ENCODE measurements around the gene ARIH1.
A peak's percentile ranks its signal among the peaks of the same experiment; 100 is the strongest.
"Not testable (repeated sequence)": the region's sequence is repeated elsewhere in the genome, so short reads cannot be mapped to it uniquely, and the experiment has no call there.

The ARIH1 gene

DNA sequence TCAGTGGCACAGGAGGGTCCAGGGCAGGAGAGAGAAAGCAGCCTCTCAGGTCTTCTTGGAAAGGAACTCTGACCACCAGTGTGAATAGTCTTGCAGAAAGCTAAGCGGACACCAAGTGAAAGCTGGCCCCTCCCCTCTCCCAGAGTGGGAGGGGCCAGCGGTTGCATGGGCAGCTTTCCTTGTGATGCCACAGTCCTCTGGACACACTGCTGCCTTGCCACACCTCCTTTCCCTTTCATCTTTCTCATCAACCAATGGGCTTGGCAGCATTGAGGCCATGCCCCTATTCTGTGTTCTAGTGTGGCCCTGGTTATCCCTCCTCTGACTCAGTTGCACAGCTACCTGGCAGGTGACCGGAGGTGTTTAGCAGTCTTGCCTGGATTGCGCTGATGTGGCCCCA lies 130.7 kb downstream of the ARIH1 start:
- peak in 1 of 2 experiments; percentile 4 for DNase-seq (ENCODE audit: low read depth in 1 of 2, low spot score in 1 of 2)
- in situ Hi-C loops (cut with HindIII; ENCODE audit: low pct_unique_long_range_greater_than_20kb, low sequenced_read_pairs): no loop called here

GRCh38 chr15:72608084-72608483 lies 134.0 kb downstream of the ARIH1 start:
- in situ Hi-C loops (cut with HindIII; ENCODE audit: low pct_unique_long_range_greater_than_20kb, low sequenced_read_pairs); DNase-seq (ENCODE audit: low read depth in 1 of 2, low spot score in 1 of 2): not testable (repeated sequence)

More for the DNA sequence above, 130.7 kb downstream of the ARIH1 start:
- no peak for TF ChIP-seq JUND (IDR thresholded peaks at IDR 0.05; ENCODE audit: low read depth)

DNA sequence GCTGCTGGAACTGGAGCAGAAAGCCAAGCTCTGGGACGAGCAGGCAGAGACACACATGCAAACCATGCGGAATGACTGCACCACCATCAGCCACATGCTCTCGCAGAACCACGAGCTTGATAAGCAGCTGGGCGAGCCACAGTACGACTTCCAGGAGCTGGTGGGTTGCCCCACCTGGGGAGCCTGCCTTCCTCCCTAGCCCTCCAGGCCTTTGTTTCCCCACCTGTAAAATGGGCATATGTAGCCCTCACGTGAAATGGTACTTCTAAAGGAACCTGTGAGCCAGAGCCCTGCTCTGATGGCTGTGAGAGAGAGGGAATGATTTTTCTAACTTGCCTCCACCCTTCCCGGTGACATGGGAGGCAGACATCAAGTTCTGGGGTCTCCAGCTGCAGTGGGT lies 135.7 kb downstream of the ARIH1 start:
- no peak for DNase-seq (ENCODE audit: low read depth in 1 of 2, low spot score in 1 of 2)
- no peak for TF ChIP-seq JUND (IDR thresholded peaks at IDR 0.05; ENCODE audit: low read depth)

GRCh38 chr15:72612324-72612723 lies 138.2 kb downstream of the ARIH1 start:
- DNase-seq (ENCODE audit: low read depth in 1 of 2, low spot score in 1 of 2); in situ Hi-C loops (cut with HindIII; ENCODE audit: low pct_unique_long_range_greater_than_20kb, low sequenced_read_pairs): not testable (repeated sequence)

More for the DNA sequence above, 135.7 kb downstream of the ARIH1 start:
- in situ Hi-C loops (cut with HindIII; ENCODE audit: low pct_unique_long_range_greater_than_20kb, low sequenced_read_pairs): no loop called here

GRCh38 chr15:72614810-72615532 lies 140.8 kb downstream of the ARIH1 start:
- TF ChIP-seq JUND (IDR thresholded peaks at IDR 0.05; ENCODE audit: low read depth): no peak
- in situ Hi-C loops (cut with HindIII; ENCODE audit: low pct_unique_long_range_greater_than_20kb, low sequenced_read_pairs): no loop called here
- no peak for DNase-seq (ENCODE audit: low read depth in 1 of 2, low spot score in 1 of 2)

GRCh38 chr15:72615533-72616233 lies 141.6 kb downstream of the ARIH1 start:
- in situ Hi-C loops (cut with HindIII; ENCODE audit: low pct_unique_long_range_greater_than_20kb, low sequenced_read_pairs): not testable (repeated sequence)

GRCh38 chr15:72616491-72617210 lies 142.5 kb downstream of the ARIH1 start:
- TF ChIP-seq JUND (IDR thresholded peaks at IDR 0.05; ENCODE audit: low read depth): no peak
- in situ Hi-C loops (cut with HindIII; ENCODE audit: low pct_unique_long_range_greater_than_20kb, low sequenced_read_pairs): no loop called here
- DNase-seq (ENCODE audit: low read depth in 1 of 2, low spot score in 1 of 2): no peak

More at GRCh38 chr15:72615533-72616233, 141.6 kb downstream of the ARIH1 start:
- DNase-seq (ENCODE audit: low read depth in 1 of 2, low spot score in 1 of 2): peak in 1 of 2 experiments; percentile 6

GRCh38 chr15:72623854-72624253 lies 149.7 kb downstream of the ARIH1 start:
- DNase-seq (ENCODE audit: low read depth in 1 of 2, low spot score in 1 of 2); in situ Hi-C loops (cut with HindIII; ENCODE audit: low pct_unique_long_range_greater_than_20kb, low sequenced_read_pairs): not testable (repeated sequence)

DNA sequence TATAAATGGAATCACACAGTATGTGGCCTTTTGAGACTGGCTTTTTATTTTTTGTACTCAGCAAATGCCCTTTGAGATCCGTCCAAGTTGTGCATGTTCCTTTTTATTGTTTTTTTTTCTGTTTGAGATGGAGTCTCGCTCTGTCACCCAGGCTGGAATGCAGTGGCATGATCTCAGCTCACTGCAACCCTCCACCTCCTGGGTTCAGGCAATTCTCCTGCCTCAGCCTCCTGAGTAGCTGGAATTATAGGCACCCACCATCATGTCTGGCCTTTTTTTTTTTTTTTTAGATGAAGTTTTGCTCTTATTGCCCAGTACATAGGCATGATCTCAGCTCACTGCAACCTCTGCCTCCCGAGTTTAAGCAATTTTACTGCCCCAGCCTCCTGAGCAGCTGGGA lies 152.0 kb downstream of the ARIH1 start:
- in situ Hi-C loops (cut with HindIII; ENCODE audit: low pct_unique_long_range_greater_than_20kb, low sequenced_read_pairs); DNase-seq (ENCODE audit: low read depth in 1 of 2, low spot score in 1 of 2): not testable (repeated sequence)

DNA sequence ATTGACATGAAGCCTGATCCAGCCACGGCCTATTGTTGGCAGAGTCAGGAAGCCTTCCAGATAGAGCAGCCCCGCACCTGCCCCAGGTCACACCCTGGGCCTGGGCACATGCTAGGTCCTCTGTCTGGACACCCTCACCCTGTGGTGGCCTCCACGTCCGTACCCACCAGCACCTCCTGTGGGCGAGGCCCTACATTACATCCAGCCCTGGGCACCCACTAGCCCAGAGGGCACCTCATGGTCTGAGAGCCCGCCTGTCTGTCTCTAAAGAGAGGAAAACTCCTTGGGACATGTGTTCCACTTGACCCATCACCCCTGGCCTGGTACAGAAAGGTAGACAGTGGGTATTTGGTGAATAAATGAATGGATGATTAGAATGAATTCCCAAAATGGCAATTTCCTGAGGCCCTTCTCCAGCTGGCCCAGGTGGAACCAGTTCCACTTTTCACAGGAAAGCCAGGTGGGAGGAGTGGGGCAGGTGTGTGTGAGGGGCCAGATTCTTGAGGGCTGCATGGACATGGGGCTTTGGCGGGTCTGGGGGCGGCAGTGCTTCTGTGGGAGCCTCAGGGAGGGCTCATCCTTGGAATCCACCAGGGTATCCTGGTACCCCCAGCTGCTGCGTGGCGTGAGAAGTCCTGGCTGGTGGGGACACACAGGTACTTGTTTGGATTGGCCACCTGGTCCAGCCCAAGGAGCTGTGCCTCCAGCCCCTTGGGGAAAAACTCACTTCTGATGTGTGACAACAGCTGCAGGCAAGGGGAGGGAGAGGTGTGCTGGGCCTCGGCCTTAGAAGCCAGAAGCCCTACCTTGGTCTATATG lies 154.3 kb downstream of the ARIH1 start:
- DNase-seq (ENCODE audit: low read depth in 1 of 2, low spot score in 1 of 2); in situ Hi-C loops (cut with HindIII; ENCODE audit: low pct_unique_long_range_greater_than_20kb, low sequenced_read_pairs): not testable (repeated sequence)

DNA sequence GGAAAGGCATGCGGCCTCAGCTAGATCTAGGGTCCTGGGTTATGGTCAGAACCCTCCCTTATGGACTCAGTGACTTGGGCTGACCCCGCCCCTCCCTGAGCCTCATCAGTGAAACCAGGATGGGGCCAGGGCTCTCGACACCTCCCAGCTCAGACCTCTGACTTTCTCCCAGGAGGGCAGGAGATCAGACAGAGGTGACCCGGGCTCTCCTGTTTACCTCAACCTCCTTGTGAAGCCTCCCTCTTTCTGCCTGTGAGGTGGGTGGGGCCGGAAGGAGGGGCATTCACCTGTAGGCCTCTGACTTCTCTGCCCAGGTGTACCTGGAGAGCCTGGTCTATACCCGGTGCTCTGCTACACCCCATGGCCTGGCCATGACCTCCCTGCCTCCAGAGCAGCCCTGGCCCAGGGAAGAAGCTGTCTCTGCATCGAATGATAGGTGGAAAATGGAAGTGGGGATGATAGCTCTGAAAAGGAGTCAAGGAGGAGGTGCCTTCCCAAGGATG lies 155.0 kb downstream of the ARIH1 start:
- in situ Hi-C loops (cut with HindIII; ENCODE audit: low pct_unique_long_range_greater_than_20kb, low sequenced_read_pairs); DNase-seq (ENCODE audit: low read depth in 1 of 2, low spot score in 1 of 2): not testable (repeated sequence)

GRCh38 chr15:72636519-72637282 lies 162.6 kb downstream of the ARIH1 start:
- in situ Hi-C loops (cut with HindIII; ENCODE audit: low pct_unique_long_range_greater_than_20kb, low sequenced_read_pairs): not testable (repeated sequence)
- DNase-seq (ENCODE audit: low read depth in 1 of 2, low spot score in 1 of 2): peak in 1 of 2 experiments; percentile 84

- in situ Hi-C loops (cut with HindIII; ENCODE audit: low pct_unique_long_range_greater_than_20kb, low sequenced_read_pairs); DNase-seq (ENCODE audit: low read depth in 1 of 2, low spot score in 1 of 2): not testable (repeated sequence)
These were observed 165.8 kb downstream of the ARIH1 start for GRCh38 chr15:72639759-72640483.

- DNase-seq (ENCODE audit: low read depth in 1 of 2, low spot score in 1 of 2); in situ Hi-C loops (cut with HindIII; ENCODE audit: low pct_unique_long_range_greater_than_20kb, low sequenced_read_pairs): not testable (repeated sequence)
These were observed 168.1 kb downstream of the ARIH1 start for GRCh38 chr15:72642271-72642670.

- in situ Hi-C loops (cut with HindIII; ENCODE audit: low pct_unique_long_range_greater_than_20kb, low sequenced_read_pairs); DNase-seq (ENCODE audit: low read depth in 1 of 2, low spot score in 1 of 2): not testable (repeated sequence)
These were observed 174.6 kb downstream of the ARIH1 start for GRCh38 chr15:72648631-72649253.

Measured in T47D (cell line).